Measurements from ENCODE around the gene MT1B.

MT1B gene

GRCh38 chr16:56684926-56685590 is 33.4 kb downstream of the MT1B start:
- no peak for DNase-seq (ENCODE audit: low read depth in 3 of 3)

DNA sequence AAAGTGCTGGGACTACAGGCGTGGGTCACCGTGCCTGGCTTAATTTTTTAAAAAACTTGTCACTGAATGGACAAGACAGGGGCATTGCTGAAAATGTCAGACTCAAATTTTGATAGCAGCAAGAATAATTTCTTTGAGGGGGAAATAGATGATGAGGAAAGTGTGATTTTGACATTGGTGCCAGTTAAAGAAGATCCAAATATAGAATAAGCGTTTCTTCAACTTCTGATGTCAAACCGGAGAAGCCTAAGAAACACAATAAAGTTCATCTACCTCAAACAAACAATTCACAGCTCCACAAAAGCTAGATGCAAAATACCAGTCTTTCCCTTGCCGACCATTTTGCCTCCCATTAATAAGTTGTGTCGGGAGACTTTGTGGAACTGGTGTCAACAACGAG is 35.1 kb downstream of the MT1B start:
- DNase-seq (ENCODE audit: low read depth in 3 of 3), result no peak

DNA sequence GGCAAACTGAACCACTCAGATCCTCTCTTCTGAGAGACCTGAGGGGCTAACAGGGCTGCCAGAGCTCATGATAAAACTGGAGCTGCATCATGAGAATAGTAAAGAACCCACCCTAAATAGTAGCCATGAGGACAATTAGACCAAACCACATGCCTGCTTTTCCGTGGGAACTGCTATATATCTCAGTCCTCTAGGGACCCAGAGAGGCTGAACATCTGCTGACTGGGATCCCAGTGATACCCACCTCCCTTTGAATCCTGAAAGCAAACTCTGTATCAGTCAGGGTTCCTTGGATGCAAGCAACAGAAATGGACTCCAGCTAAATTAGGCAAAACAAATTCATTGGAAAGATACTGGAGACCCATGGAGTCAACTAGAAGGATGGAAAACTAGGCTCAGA is 37.1 kb downstream of the MT1B start:
- DNase-seq (ENCODE audit: low read depth in 3 of 3), result no peak

- no peak for DNase-seq (ENCODE audit: low read depth in 3 of 3)
Observed at GRCh38 chr16:56689171-56689570, 37.5 kb downstream of the MT1B start.

- DNase-seq (ENCODE audit: low read depth in 3 of 3), result no peak
Observed at GRCh38 chr16:56690420-56691122, 38.9 kb downstream of the MT1B start.

- DNase-seq (ENCODE audit: low read depth in 3 of 3), result no peak
Observed at GRCh38 chr16:56691885-56692284, 40.2 kb downstream of the MT1B start.

GRCh38 chr16:56695246-56695645 is 43.6 kb downstream of the MT1B start:
- no peak for DNase-seq (ENCODE audit: low read depth in 3 of 3)

DNA sequence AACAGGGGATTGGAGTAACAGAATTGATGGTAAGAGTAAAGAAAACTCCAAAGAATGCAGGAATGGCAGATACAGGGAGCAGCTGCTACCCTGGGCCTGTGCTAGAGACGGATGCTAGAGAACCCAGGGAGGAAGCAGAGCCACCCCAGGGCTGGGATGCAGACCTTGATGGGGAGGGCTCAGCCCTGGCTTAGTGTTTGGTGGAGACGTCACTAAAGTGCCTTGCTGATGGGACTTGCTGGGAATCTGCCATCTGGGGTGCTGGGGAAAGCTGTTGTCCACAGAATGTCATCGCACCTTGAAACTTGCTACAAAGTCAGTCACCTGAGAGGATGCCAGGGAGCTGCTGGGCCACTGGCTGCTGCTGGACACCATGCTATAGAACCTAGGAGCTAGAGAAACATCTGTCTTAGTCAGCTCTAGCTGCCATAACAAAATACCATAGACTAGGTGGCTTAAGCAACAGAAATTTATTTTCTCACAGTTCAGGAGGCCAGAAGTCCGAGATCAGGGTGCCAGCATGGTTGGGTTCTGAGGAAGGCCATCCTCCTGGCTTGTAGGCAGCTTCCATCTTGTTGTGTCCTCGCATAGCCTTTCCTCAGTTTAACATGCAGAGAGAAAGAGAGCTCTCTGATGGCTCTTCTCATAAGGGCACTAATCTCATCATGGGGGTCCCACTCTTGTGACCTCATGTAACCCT is 45.9 kb downstream of the MT1B start:
- no peak for DNase-seq (ENCODE audit: low read depth in 3 of 3)

DNA sequence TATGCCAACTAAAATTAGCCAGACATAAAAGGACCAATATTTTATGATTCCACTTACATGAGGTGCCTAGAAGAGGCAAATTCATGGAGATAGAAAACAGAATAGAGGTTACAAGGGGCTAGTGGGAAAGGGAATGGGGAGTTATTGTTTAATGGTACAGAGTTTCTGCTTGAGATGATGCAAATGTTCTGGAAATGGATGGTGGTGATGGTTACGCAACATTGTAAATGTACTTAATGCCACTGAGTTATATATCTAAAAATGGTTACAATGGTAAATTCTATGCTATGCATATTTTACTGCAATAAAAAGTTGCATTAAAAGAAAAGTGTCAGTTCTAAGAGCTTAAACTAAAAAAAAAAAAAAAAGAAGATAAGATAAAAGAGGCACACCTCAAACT is 48.5 kb downstream of the MT1B start:
- DNase-seq (ENCODE audit: low read depth in 3 of 3), result no peak

DNA sequence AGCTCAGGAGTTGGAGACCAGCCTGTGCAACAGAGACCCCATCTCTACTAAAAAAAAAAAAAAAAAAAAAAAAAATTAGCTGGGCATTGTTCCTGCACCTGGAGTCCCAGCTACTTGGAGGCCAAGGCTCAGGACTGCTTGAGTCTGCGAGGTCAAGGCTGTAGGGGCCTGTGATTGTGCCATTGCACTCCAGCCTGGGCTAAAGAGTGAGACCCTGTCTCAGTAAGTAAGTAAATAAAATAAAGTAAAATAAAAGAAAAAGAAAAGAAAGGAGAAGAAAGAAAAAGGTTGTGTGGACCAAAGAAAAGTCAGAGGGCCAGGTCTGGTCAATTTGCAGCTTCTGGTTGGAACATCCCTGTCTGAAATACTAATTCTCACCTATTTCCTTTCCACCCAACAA is 48.9 kb downstream of the MT1B start:
- no peak for DNase-seq (ENCODE audit: low read depth in 3 of 3)

GRCh38 chr16:56701534-56701933 is 49.8 kb downstream of the MT1B start:
- no peak for DNase-seq (ENCODE audit: low read depth in 3 of 3)

All from stimulated activated CD4-positive, alpha-beta T cell treated with anti-CD3 and anti-CD28 coated beads, TNF-alpha, amount 100 ng/mL, for 24 hours (primary cell).